Measurements from ENCODE around the gene FBXO10.

Gene FBXO10

GRCh38 chr9:37549527-37549926 is 26.7 kb downstream of the FBXO10 start:
- Mint-ChIP-seq H3K9me3 (no peaks in the 10 kb centered on the region), H3K36me3 (ENCODE audit: low read depth) (no peaks in the 10 kb centered on the region), H3K4me3 (no peak overlapping the region), H3K27ac (no peak overlapping the region), H3K27me3 (ENCODE audit: low read depth) (peaks cover 6% of the 10 kb centered on the region), H3K4me1 (ENCODE audit: low read depth) (no peaks in the 10 kb centered on the region)

GRCh38 chr9:37547328-37547878 is 28.8 kb downstream of the FBXO10 start:
- Mint-ChIP-seq H3K4me1 (ENCODE audit: low read depth) (no peaks in the 10 kb centered on the region), H3K4me3 (no peak overlapping the region), H3K9me3 (no peaks in the 10 kb centered on the region)

DNA sequence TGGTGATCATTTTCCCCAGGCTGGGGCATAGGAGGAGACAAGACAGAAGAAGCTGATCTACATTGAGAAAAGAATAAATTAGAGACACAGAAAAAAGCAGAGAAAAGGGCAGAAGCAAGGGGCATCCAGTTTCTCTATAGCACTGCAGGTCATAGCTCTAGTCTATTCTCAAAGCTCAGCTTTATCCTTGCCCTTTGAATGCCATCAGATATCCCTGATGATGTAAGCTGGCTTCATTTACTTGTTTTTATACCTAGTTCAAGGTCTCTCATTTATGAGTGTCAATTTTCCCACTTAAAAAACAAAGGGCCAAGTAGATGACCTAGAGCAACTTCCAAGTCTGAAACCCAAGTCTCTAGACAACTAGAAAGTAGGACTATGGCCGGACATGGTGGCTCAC is 32.7 kb downstream of the FBXO10 start:
- Mint-ChIP-seq H3K36me3 (ENCODE audit: low read depth) (no peaks in the 10 kb centered on the region), H3K27me3 (ENCODE audit: low read depth) (peaks cover 5% of the 10 kb centered on the region), H3K4me3 (no peak overlapping the region), H3K9me3 (no peaks in the 10 kb centered on the region), H3K4me1 (ENCODE audit: low read depth) (no peaks in the 10 kb centered on the region), H3K27ac (no peak overlapping the region)

More at GRCh38 chr9:37547328-37547878, 28.8 kb downstream of the FBXO10 start:
- no peak overlapping the region for H3K27ac Mint-ChIP-seq
- peaks cover 6% of the 10 kb centered on the region for H3K27me3 Mint-ChIP-seq (ENCODE audit: low read depth)
- no peaks in the 10 kb centered on the region for H3K36me3 Mint-ChIP-seq (ENCODE audit: low read depth)

DNA sequence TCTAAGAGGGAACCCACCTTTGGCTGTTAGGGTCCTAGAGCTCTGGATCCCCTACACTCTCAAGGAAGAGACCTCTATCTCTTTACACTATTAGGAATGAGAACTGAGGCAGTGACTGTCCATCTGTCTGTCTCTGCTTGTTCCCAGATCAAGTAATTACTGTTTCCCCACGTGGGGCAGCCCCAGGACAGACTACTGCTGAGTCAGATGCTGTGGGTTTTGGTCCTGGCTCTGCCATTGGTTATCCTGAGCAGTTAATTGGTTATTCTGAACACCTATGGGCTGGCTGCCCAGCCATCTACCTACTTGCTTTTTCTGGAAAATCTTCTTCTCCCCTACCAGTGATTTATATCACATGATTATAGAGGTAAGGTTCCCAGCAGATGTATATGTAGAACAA is 33.3 kb downstream of the FBXO10 start:
- H3K36me3 Mint-ChIP-seq (ENCODE audit: low read depth) = no peaks in the 10 kb centered on the region
- no peak overlapping the region for H3K4me3 Mint-ChIP-seq
- no peak overlapping the region for H3K27ac Mint-ChIP-seq
- no peaks in the 10 kb centered on the region for H3K4me1 Mint-ChIP-seq (ENCODE audit: low read depth)
- H3K27me3 Mint-ChIP-seq (ENCODE audit: low read depth) = peaks cover 3% of the 10 kb centered on the region
- no peaks in the 10 kb centered on the region for H3K9me3 Mint-ChIP-seq

GRCh38 chr9:37542488-37542887 is 33.7 kb downstream of the FBXO10 start:
- Mint-ChIP-seq H3K36me3 (ENCODE audit: low read depth) (no peaks in the 10 kb centered on the region), H3K4me1 (ENCODE audit: low read depth) (no peaks in the 10 kb centered on the region), H3K27me3 (ENCODE audit: low read depth) (peaks cover 3% of the 10 kb centered on the region), H3K27ac (no peak overlapping the region), H3K4me3 (no peak overlapping the region), H3K9me3 (no peaks in the 10 kb centered on the region)

- Mint-ChIP-seq H3K4me3 (no peak overlapping the region), H3K4me1 (ENCODE audit: low read depth) (no peaks in the 10 kb centered on the region), H3K36me3 (ENCODE audit: low read depth) (no peaks in the 10 kb centered on the region), H3K27ac (no peak overlapping the region), H3K27me3 (ENCODE audit: low read depth) (peaks cover 3% of the 10 kb centered on the region), H3K9me3 (no peaks in the 10 kb centered on the region)
Measured at GRCh38 chr9:37541465-37541864, 34.7 kb downstream of the FBXO10 start.

GRCh38 chr9:37540634-37541033 is 35.5 kb downstream of the FBXO10 start:
- H3K27ac Mint-ChIP-seq = no peak overlapping the region
- no peaks in the 10 kb centered on the region for H3K9me3 Mint-ChIP-seq
- H3K27me3 Mint-ChIP-seq (ENCODE audit: low read depth) = no peaks in the 10 kb centered on the region
- no peaks in the 10 kb centered on the region for H3K4me1 Mint-ChIP-seq (ENCODE audit: low read depth)
- H3K4me3 Mint-ChIP-seq = no peak overlapping the region
- H3K36me3 Mint-ChIP-seq (ENCODE audit: low read depth) = no peaks in the 10 kb centered on the region

DNA sequence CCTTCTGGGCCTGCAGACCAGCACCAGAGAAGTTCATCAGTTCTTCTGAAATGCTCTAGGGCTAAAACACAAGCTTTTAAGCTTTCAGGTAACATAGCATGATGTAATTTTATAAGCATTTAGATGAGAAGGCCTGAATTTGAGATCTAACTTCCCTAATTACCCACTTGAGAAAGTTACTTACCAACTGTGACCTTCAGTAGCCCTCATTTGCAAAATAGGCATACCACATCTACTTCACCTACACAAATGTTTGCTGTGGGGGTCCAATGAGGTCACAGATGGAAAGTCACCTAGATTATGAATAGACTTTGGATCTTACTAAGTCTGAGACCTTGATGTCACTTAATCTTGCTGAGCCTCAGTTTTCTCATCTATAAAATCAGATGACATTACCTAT is 36.5 kb downstream of the FBXO10 start:
- no peaks in the 10 kb centered on the region for H3K4me1 Mint-ChIP-seq (ENCODE audit: low read depth)
- no peaks in the 10 kb centered on the region for H3K36me3 Mint-ChIP-seq (ENCODE audit: low read depth)

GRCh38 chr9:37538099-37538498 is 38.1 kb downstream of the FBXO10 start:
- Mint-ChIP-seq H3K27ac (no peak overlapping the region), H3K4me3 (no peak overlapping the region), H3K4me1 (ENCODE audit: low read depth) (no peaks in the 10 kb centered on the region), H3K9me3 (no peaks in the 10 kb centered on the region), H3K36me3 (ENCODE audit: low read depth) (no peaks in the 10 kb centered on the region), H3K27me3 (ENCODE audit: low read depth) (no peaks in the 10 kb centered on the region)

More for the DNA sequence above, 36.5 kb downstream of the FBXO10 start:
- Mint-ChIP-seq H3K9me3 (no peaks in the 10 kb centered on the region), H3K27me3 (ENCODE audit: low read depth) (no peaks in the 10 kb centered on the region), H3K4me3 (no peak overlapping the region), H3K27ac (no peak overlapping the region)

- no peaks in the 10 kb centered on the region for H3K9me3 Mint-ChIP-seq
- no peaks in the 10 kb centered on the region for H3K27me3 Mint-ChIP-seq (ENCODE audit: low read depth)
- no peaks in the 10 kb centered on the region for H3K36me3 Mint-ChIP-seq (ENCODE audit: low read depth)
- H3K4me3 Mint-ChIP-seq = no peak overlapping the region
- H3K4me1 Mint-ChIP-seq (ENCODE audit: low read depth) = no peaks in the 10 kb centered on the region
- no peak overlapping the region for H3K27ac Mint-ChIP-seq
Measured at GRCh38 chr9:37534901-37535300, 41.3 kb downstream of the FBXO10 start.

GRCh38 chr9:37534412-37534811 is 41.8 kb downstream of the FBXO10 start:
- Mint-ChIP-seq H3K9me3 (no peaks in the 10 kb centered on the region), H3K4me1 (ENCODE audit: low read depth) (no peaks in the 10 kb centered on the region), H3K4me3 (no peak overlapping the region), H3K27ac (no peak overlapping the region), H3K36me3 (ENCODE audit: low read depth) (no peaks in the 10 kb centered on the region), H3K27me3 (ENCODE audit: low read depth) (no peaks in the 10 kb centered on the region)

- H3K4me3 Mint-ChIP-seq = no peak overlapping the region
- H3K9me3 Mint-ChIP-seq = no peaks in the 10 kb centered on the region
- no peaks in the 10 kb centered on the region for H3K27me3 Mint-ChIP-seq (ENCODE audit: low read depth)
- H3K36me3 Mint-ChIP-seq (ENCODE audit: low read depth) = no peaks in the 10 kb centered on the region
- no peak overlapping the region for H3K27ac Mint-ChIP-seq
- H3K4me1 Mint-ChIP-seq (ENCODE audit: low read depth) = no peaks in the 10 kb centered on the region
Measured at GRCh38 chr9:37531699-37532098, 44.5 kb downstream of the FBXO10 start.

GRCh38 chr9:37528652-37529471 is 47.3 kb downstream of the FBXO10 start:
- Mint-ChIP-seq H3K4me1 (ENCODE audit: low read depth) (no peaks in the 10 kb centered on the region), H3K9me3 (no peaks in the 10 kb centered on the region), H3K27me3 (ENCODE audit: low read depth) (no peaks in the 10 kb centered on the region), H3K27ac (peak overlapping the region; percentile 39), H3K36me3 (ENCODE audit: low read depth) (no peaks in the 10 kb centered on the region), H3K4me3 (no peak overlapping the region)

GRCh38 chr9:37523916-37524315 is 52.3 kb downstream of the FBXO10 start:
- Mint-ChIP-seq H3K27me3 (ENCODE audit: low read depth) (no peaks in the 10 kb centered on the region), H3K4me1 (ENCODE audit: low read depth) (no peaks in the 10 kb centered on the region), H3K27ac (no peak overlapping the region), H3K9me3 (no peaks in the 10 kb centered on the region), H3K4me3 (no peak overlapping the region), H3K36me3 (ENCODE audit: low read depth) (no peaks in the 10 kb centered on the region)

DNA sequence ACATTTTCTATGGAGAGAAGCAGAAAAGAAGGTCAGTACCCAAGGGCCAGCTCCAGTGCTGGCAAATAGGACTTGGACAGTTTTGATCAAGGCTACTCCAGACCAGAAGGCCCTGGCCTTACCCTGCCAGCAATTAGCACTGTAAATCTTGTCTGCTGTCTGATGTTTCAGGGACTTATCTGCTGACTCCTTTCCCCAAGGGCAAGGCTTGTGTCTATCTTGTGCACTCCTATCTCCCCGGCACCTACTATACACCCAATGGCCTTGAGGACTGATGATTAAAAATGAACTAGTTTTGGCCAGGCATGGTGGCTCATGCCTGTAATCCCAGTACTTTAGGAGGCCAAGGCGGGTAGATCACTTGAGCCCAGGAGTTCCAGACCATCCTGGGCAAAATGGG is 53.2 kb downstream of the FBXO10 start:
- Mint-ChIP-seq H3K27me3 (ENCODE audit: low read depth) (no peaks in the 10 kb centered on the region), H3K27ac (no peak overlapping the region), H3K9me3 (no peaks in the 10 kb centered on the region), H3K4me1 (ENCODE audit: low read depth) (no peaks in the 10 kb centered on the region), H3K36me3 (ENCODE audit: low read depth) (no peaks in the 10 kb centered on the region), H3K4me3 (no peak overlapping the region)

Measured in T-helper 1 cell treated with Interleukin-12 subunit alpha and Interleukin-12 subunit beta and Interleukin-4 antibody, amounts not matched to agents 30 μg/mL and 1 μg/mL, for 36 hours (primary cell).